Neural progenitor cell (in vitro differentiated cells): ENCODE measurements around the gene SALL1. TPM values are rescaled to one million over a fixed set of nuclear protein-coding genes. Genes with fewer than 3 reads are reported as not detected.

Source experiments
- DNase-seq: peaks from one replicate; pipeline ENCODE4 v3.0.0-alpha.2; 2016; ENCODE audit warnings: low spot score
- H2AFZ ChIP-seq: fragments of 200-600 bp; sonication (generic); replicated peaks from 2 replicates; pipeline ENCODE4 v1.6.1; 2016; ENCODE audit warnings: antibody characterized with exemption
- H3F3A ChIP-seq: fragments of 200-600 bp; sonication (generic); 2 replicates; pipeline ENCODE4 v1.6.1; 2016; ENCODE audit warnings: antibody characterized with exemption, low read depth
- H3K27ac ChIP-seq: fragments of 200-600 bp; sonication (generic); 2 replicates; pipeline ENCODE4 v1.5.1; 2016; ENCODE audit warnings: mild to moderate bottlenecking
- H3K27me3 ChIP-seq: fragments of 200-600 bp; sonication (generic); 2 replicates; pipeline ENCODE4 v1.6.1; 2016; ENCODE audit warnings: mild to moderate bottlenecking, moderate library complexity
- H3K36me3 ChIP-seq: fragments of 200-600 bp; sonication (generic); 2 replicates; pipeline ENCODE4 v1.5.1; 2016
- H3K4me1 ChIP-seq: fragments of 200-600 bp; sonication (generic); 2 replicates; pipeline ENCODE4 v1.6.1; 2016; ENCODE audit warnings: mixed run types
- H3K4me2 ChIP-seq: fragments of 200-600 bp; sonication (generic); 2 replicates; pipeline ENCODE4 v1.6.1; 2016
- H3K4me3 ChIP-seq: fragments of 200-600 bp; sonication (generic); 2 replicates; pipeline ENCODE4 v1.5.1; 2016
- H3K79me2 ChIP-seq: fragments of 200-600 bp; sonication (generic); 2 replicates; pipeline ENCODE4 v1.6.1; 2016; ENCODE audit warnings: low read depth
- H3K9ac ChIP-seq: fragments of 200-600 bp; sonication (generic); 2 replicates; pipeline ENCODE4 v1.6.1; 2016
- H3K9me3 ChIP-seq: fragments of 200-600 bp; sonication (generic); 2 replicates; pipeline ENCODE4 v1.5.1; 2016; ENCODE audit warnings: low read depth
- H4K20me1 ChIP-seq: fragments of 200-600 bp; sonication (generic); 2 replicates; pipeline ENCODE4 v1.6.1; 2016; ENCODE audit warnings: low read depth
- H3K27ac Mint-ChIP-seq: 3 replicates; pipeline ENCODE4 v1.8.0; 2021; ENCODE audit warnings: mixed read lengths
- H3K27me3 Mint-ChIP-seq: 2 replicates; pipeline ENCODE4 v1.8.0; 2022; ENCODE audit warnings: low read depth, mild to moderate bottlenecking, inconsistent platforms, moderate library complexity, mixed read lengths; ENCODE audit not compliant: insufficient read depth
- H3K36me3 Mint-ChIP-seq: 3 replicates; pipeline ENCODE4 v1.8.0; 2021; ENCODE audit warnings: mixed read lengths
- H3K4me1 Mint-ChIP-seq: 3 replicates; pipeline ENCODE4 v1.8.0; 2021; ENCODE audit warnings: mixed read lengths
- H3K4me3 Mint-ChIP-seq: 3 replicates; pipeline ENCODE4 v1.8.0; 2021; ENCODE audit warnings: mild to moderate bottlenecking, moderate library complexity, mixed read lengths
- H3K9me3 Mint-ChIP-seq: 3 replicates; pipeline ENCODE4 v1.8.0; 2020; ENCODE audit warnings: mixed read lengths
- CTCF ChIP-seq: fragments of 200-600 bp; sonication (generic); IDR thresholded peaks from 2 replicates; pipeline ENCODE4 v1.5.1; 2017; ENCODE audit warnings: antibody characterized with exemption, mild to moderate bottlenecking
- EZH2 ChIP-seq: fragments of 200-600 bp; sonication (generic); IDR thresholded peaks from 2 replicates; pipeline ENCODE4 v1.6.1; 2017; ENCODE audit warnings: antibody characterized with exemption, mild to moderate bottlenecking, moderate library complexity
- EZH2phosphoT487 ChIP-seq: fragments of 200-600 bp; sonication (generic); IDR thresholded peaks from 2 replicates; pipeline ENCODE4 v1.6.1; 2017; ENCODE audit warnings: antibody characterized with exemption
- total RNA-seq: library from RNA; depleted of rRNA; stranded (reverse); fragments of >200 nt; gene quantifications from 2 replicates; pipeline ENCODE4 v1.2.3, GENCODE V29; 2015; ENCODE audit warnings: low replicate concordance

The SALL1 gene
- total RNA-seq, 1 donor from 2014 or later, result 50.3 TPM

GRCh38 chr16:51156807-51157200 is 5.7 kb upstream of the SALL1 start:
- no peaks in the 10 kb centered on the region for H4K20me1 ChIP-seq
- Mint-ChIP-seq H3K9me3 (no peaks in the 10 kb centered on the region), H3K36me3 (no peaks in the 10 kb centered on the region), H3K4me1 (peaks cover 42% of the 10 kb centered on the region), H3K27me3 (peaks cover 36% of the 10 kb centered on the region), H3K27ac (no peak overlapping the region), H3K4me3 (no peak overlapping the region)
- no peaks in the 10 kb centered on the region for H3K36me3 ChIP-seq
- no peak overlapping the region for H3K27ac ChIP-seq
- H3K4me3 ChIP-seq, result peak overlapping the region; percentile 97
- H3K4me1 ChIP-seq, result peaks cover 26% of the 10 kb centered on the region
- H3F3A ChIP-seq, result peaks cover 50% of the 10 kb centered on the region
- no peak for DNase-seq
- H3K9me3 ChIP-seq, result no peaks in the 10 kb centered on the region
- H2AFZ ChIP-seq, result no peak overlapping the region
- H3K79me2 ChIP-seq, result peaks cover 42% of the 10 kb centered on the region
- H3K4me2 ChIP-seq, result peak overlapping the region; percentile 98
- H3K9ac ChIP-seq, result no peak overlapping the region
- peaks cover 24% of the 10 kb centered on the region for H3K27me3 ChIP-seq
- TF ChIP-seq CTCF, result no peak
- no peak for TF ChIP-seq EZH2phosphoT487
- no peak for TF ChIP-seq EZH2

- peaks cover 26% of the 10 kb centered on the region for H3K4me1 ChIP-seq
- H3K4me3 ChIP-seq, result peak overlapping the region; percentile 97
- Mint-ChIP-seq H3K9me3 (no peaks in the 10 kb centered on the region), H3K27ac (no peak overlapping the region), H3K4me3 (peak overlapping the region; percentile 83), H3K27me3 (peaks cover 36% of the 10 kb centered on the region), H3K36me3 (no peaks in the 10 kb centered on the region), H3K4me1 (peaks cover 42% of the 10 kb centered on the region)
- TF ChIP-seq EZH2, result no peak
- TF ChIP-seq EZH2phosphoT487, result no peak
- no peak for TF ChIP-seq CTCF
- no peak overlapping the region for H3K9ac ChIP-seq
- H3K79me2 ChIP-seq, result peaks cover 46% of the 10 kb centered on the region
- H3F3A ChIP-seq, result peaks cover 52% of the 10 kb centered on the region
- peak; percentile 73 for DNase-seq
- H3K9me3 ChIP-seq, result no peaks in the 10 kb centered on the region
- H3K27me3 ChIP-seq, result peaks cover 24% of the 10 kb centered on the region
- no peaks in the 10 kb centered on the region for H4K20me1 ChIP-seq
- H3K4me2 ChIP-seq, result peak overlapping the region; percentile 98
- H2AFZ ChIP-seq, result peak overlapping the region; percentile 64
- H3K27ac ChIP-seq, result peak overlapping the region; percentile 97
- no peaks in the 10 kb centered on the region for H3K36me3 ChIP-seq
Observed at GRCh38 chr16:51155820-51156806, 5.0 kb upstream of the SALL1 start.

- Histone ChIP-seq H3K27ac (peak overlapping the region; percentile 97), H4K20me1 (no peaks in the 10 kb centered on the region)
Observed at GRCh38 chr16:51155199-51155607, 4.1 kb upstream of the SALL1 start.

More at GRCh38 chr16:51155199-51155607, 4.1 kb upstream of the SALL1 start:
- peaks cover 60% of the 10 kb centered on the region for H3F3A ChIP-seq
- no peaks in the 10 kb centered on the region for H3K9me3 ChIP-seq
- peaks cover 26% of the 10 kb centered on the region for H3K4me1 ChIP-seq
- peak overlapping the region; percentile 25 for H3K27ac Mint-ChIP-seq
- TF ChIP-seq EZH2phosphoT487 (no peak), EZH2 (peak; percentile 56)
- H3K4me3 Mint-ChIP-seq, result peak overlapping the region; percentile 83
- H2AFZ ChIP-seq, result no peak overlapping the region
- DNase-seq, result peak; percentile 79
- no peaks in the 10 kb centered on the region for H3K36me3 Mint-ChIP-seq
- H3K36me3 ChIP-seq, result no peaks in the 10 kb centered on the region
- peak overlapping the region; percentile 98 for H3K4me2 ChIP-seq
- H3K9ac ChIP-seq, result no peak overlapping the region
- H3K9me3 Mint-ChIP-seq, result no peaks in the 10 kb centered on the region
- peaks cover 24% of the 10 kb centered on the region for H3K27me3 ChIP-seq
- peaks cover 38% of the 10 kb centered on the region for H3K27me3 Mint-ChIP-seq
- peaks cover 55% of the 10 kb centered on the region for H3K79me2 ChIP-seq
- peaks cover 42% of the 10 kb centered on the region for H3K4me1 Mint-ChIP-seq
- H3K4me3 ChIP-seq, result peak overlapping the region; percentile 97
